ENCODE data around the gene GRIN2C. TPM values are rescaled to one million over a fixed set of nuclear protein-coding genes. Genes with fewer than 3 reads are reported as not detected.
"Not testable (repeated sequence)": the region's sequence is repeated elsewhere in the genome, so short reads cannot be mapped to it uniquely, and the experiment has no call there.

GRIN2C gene
- under 1 TPM in 1 of 3 donors, not detected in 2; 0.66 TPM for polyA plus RNA-seq

- peak within 1 kb of the TSS; percentile 42 to 69 (median 51) for H3K4me3 Mint-ChIP-seq
- H3K27me3 Mint-ChIP-seq (ENCODE audit: low read depth in 3 of 3) = peaks cover 26 to 38% (median 32%) of the 10 kb centered on the region in 3 donors
- no peaks in the 10 kb centered on the region for H3K9me3 Mint-ChIP-seq
- peaks cover 0 to 15% of the 10 kb centered on the region in 2 donors for H3K4me1 Mint-ChIP-seq
- DNase-seq = peak in 2 of 3 donors; percentile 34 to 39
- H3K36me3 Mint-ChIP-seq = no peaks in the 10 kb centered on the region
- H3K27ac Mint-ChIP-seq = no peak within 1 kb of the TSS
Measured at GRCh38 chr17:74859459-74860228, at the start of gene GRIN2C. GRIN2C (minus strand) TSS chr17:74859885; CDS start chr17:74855092, 4,793 bp downstream.

GRCh38 chr17:74909097-74909496, 49.4 kb upstream of the GRIN2C start:
- not testable (repeated sequence) for H3K36me3 Mint-ChIP-seq; H3K27me3 Mint-ChIP-seq (ENCODE audit: low read depth in 3 of 3); H3K4me1 Mint-ChIP-seq; DNase-seq; H3K27ac Mint-ChIP-seq; H3K9me3 Mint-ChIP-seq; H3K4me3 Mint-ChIP-seq

GRCh38 chr17:74907012-74907411, 47.3 kb upstream of the GRIN2C start:
- Mint-ChIP-seq H3K36me3 (no peaks in the 10 kb centered on the region), H3K27ac (no peak overlapping the region), H3K27me3 (ENCODE audit: low read depth in 3 of 3) (peaks cover 0 to 13% (median 7%) of the 10 kb centered on the region in 3 donors), H3K4me3 (no peak overlapping the region), H3K4me1 (no peaks in the 10 kb centered on the region), H3K9me3 (no peaks in the 10 kb centered on the region)
- DNase-seq = no peak

- not testable (repeated sequence) for H3K4me3 Mint-ChIP-seq
Measured at GRCh38 chr17:74906214-74906793, 46.6 kb upstream of the GRIN2C start.

GRCh38 chr17:74904687-74905409, 45.2 kb upstream of the GRIN2C start:
- no peak for DNase-seq
- peaks cover 0 to 13% (median 7%) of the 10 kb centered on the region in 3 donors for H3K27me3 Mint-ChIP-seq (ENCODE audit: low read depth in 3 of 3)
- no peaks in the 10 kb centered on the region for H3K9me3 Mint-ChIP-seq
- no peak overlapping the region for H3K27ac Mint-ChIP-seq
- H3K4me3 Mint-ChIP-seq = no peak overlapping the region
- no peaks in the 10 kb centered on the region for H3K36me3 Mint-ChIP-seq
- H3K4me1 Mint-ChIP-seq = no peaks in the 10 kb centered on the region

More at GRCh38 chr17:74906214-74906793, 46.6 kb upstream of the GRIN2C start:
- peak overlapping the region in 1 of 6 donors; percentile 7 for H3K27ac Mint-ChIP-seq
- H3K4me1 Mint-ChIP-seq, H3K36me3 Mint-ChIP-seq, H3K9me3 Mint-ChIP-seq: not testable (repeated sequence)
- DNase-seq = peak in 1 of 3 donors; percentile 5
- H3K27me3 Mint-ChIP-seq (ENCODE audit: low read depth in 3 of 3) = peaks cover 0 to 13% (median 7%) of the 10 kb centered on the region in 3 donors

- Mint-ChIP-seq H3K4me3 (no peak overlapping the region), H3K27ac (no peak overlapping the region), H3K36me3 (no peaks in the 10 kb centered on the region), H3K4me1 (no peaks in the 10 kb centered on the region), H3K27me3 (ENCODE audit: low read depth in 3 of 3) (peaks cover 0 to 13% (median 7%) of the 10 kb centered on the region in 3 donors), H3K9me3 (no peaks in the 10 kb centered on the region)
- no peak for DNase-seq
Measured at GRCh38 chr17:74903671-74904070, 44.0 kb upstream of the GRIN2C start.

- no peak overlapping the region for H3K4me3 Mint-ChIP-seq
- no peak overlapping the region for H3K27ac Mint-ChIP-seq
- DNase-seq = no peak
- H3K27me3 Mint-ChIP-seq (ENCODE audit: low read depth in 3 of 3) = peaks cover 0 to 13% (median 7%) of the 10 kb centered on the region in 3 donors
- H3K36me3 Mint-ChIP-seq = no peaks in the 10 kb centered on the region
- no peaks in the 10 kb centered on the region for H3K4me1 Mint-ChIP-seq
- H3K9me3 Mint-ChIP-seq = no peaks in the 10 kb centered on the region
Measured at GRCh38 chr17:74903034-74903433, 43.3 kb upstream of the GRIN2C start.

- no peak for DNase-seq
- H3K27me3 Mint-ChIP-seq (ENCODE audit: low read depth in 3 of 3) = peaks cover 2 to 15% (median 7%) of the 10 kb centered on the region in 3 donors
- no peaks in the 10 kb centered on the region for H3K36me3 Mint-ChIP-seq
- H3K27ac Mint-ChIP-seq = no peak overlapping the region
- no peak overlapping the region for H3K4me3 Mint-ChIP-seq
- H3K9me3 Mint-ChIP-seq = no peaks in the 10 kb centered on the region
- H3K4me1 Mint-ChIP-seq = no peaks in the 10 kb centered on the region
Measured at GRCh38 chr17:74901353-74902135, 41.9 kb upstream of the GRIN2C start.

GRCh38 chr17:74900208-74900607, 40.5 kb upstream of the GRIN2C start:
- H3K27me3 Mint-ChIP-seq (ENCODE audit: low read depth in 3 of 3) = peaks cover 5 to 10% (median 9%) of the 10 kb centered on the region in 3 donors

GRCh38 chr17:74898376-74898946, 38.8 kb upstream of the GRIN2C start:
- Mint-ChIP-seq H3K9me3 (no peaks in the 10 kb centered on the region), H3K27ac (no peak overlapping the region), H3K4me3 (no peak overlapping the region), H3K27me3 (ENCODE audit: low read depth in 3 of 3) (peaks cover 8 to 12% (median 11%) of the 10 kb centered on the region in 3 donors), H3K4me1 (peaks cover 0 to 3% of the 10 kb centered on the region in 2 donors), H3K36me3 (no peaks in the 10 kb centered on the region)
- DNase-seq = no peak

More at GRCh38 chr17:74900208-74900607, 40.5 kb upstream of the GRIN2C start:
- H3K9me3 Mint-ChIP-seq = no peaks in the 10 kb centered on the region
- no peak for DNase-seq
- H3K4me3 Mint-ChIP-seq = no peak overlapping the region
- H3K36me3 Mint-ChIP-seq = no peaks in the 10 kb centered on the region
- H3K4me1 Mint-ChIP-seq = no peaks in the 10 kb centered on the region
- no peak overlapping the region for H3K27ac Mint-ChIP-seq

GRCh38 chr17:74893936-74894671, 34.4 kb upstream of the GRIN2C start:
- Mint-ChIP-seq H3K27me3 (ENCODE audit: low read depth in 3 of 3) (peaks cover 7 to 21% (median 13%) of the 10 kb centered on the region in 3 donors), H3K27ac (no peak overlapping the region), H3K4me3 (peak overlapping the region in 4 of 5 donors; percentile 29 to 72 (median 38)), H3K4me1 (peaks cover 0 to 3% of the 10 kb centered on the region in 2 donors), H3K9me3 (no peaks in the 10 kb centered on the region), H3K36me3 (no peaks in the 10 kb centered on the region)
- DNase-seq = no peak

- Mint-ChIP-seq H3K27me3 (ENCODE audit: low read depth in 3 of 3) (peaks cover 7 to 21% (median 13%) of the 10 kb centered on the region in 3 donors), H3K36me3 (no peaks in the 10 kb centered on the region), H3K4me1 (peaks cover 0 to 3% of the 10 kb centered on the region in 2 donors), H3K27ac (no peak within 1 kb of the TSS), H3K9me3 (no peaks in the 10 kb centered on the region), H3K4me3 (peak within 1 kb of the TSS in 4 of 5 donors; percentile 29 to 72 (median 38))
- DNase-seq = no peak
Measured at GRCh38 chr17:74892974-74893911, 33.6 kb upstream of the GRIN2C start, which contains the start of gene FADS6. FADS6 (minus strand) TSS chr17:74893633; CDS start chr17:74893595, 38 bp downstream.
